GM21423 (cell line): ENCODE data around the gene TMEFF2.

Experiments used
- ATAC-seq: cut with Tn5 transposase; IDR thresholded peaks from one replicate; pipeline ENCODE4 v1.9.1; 2021; ENCODE audit warnings: mild to moderate bottlenecking, moderate library complexity; ENCODE audit not compliant: unreplicated experiment

The TMEFF2 gene

DNA sequence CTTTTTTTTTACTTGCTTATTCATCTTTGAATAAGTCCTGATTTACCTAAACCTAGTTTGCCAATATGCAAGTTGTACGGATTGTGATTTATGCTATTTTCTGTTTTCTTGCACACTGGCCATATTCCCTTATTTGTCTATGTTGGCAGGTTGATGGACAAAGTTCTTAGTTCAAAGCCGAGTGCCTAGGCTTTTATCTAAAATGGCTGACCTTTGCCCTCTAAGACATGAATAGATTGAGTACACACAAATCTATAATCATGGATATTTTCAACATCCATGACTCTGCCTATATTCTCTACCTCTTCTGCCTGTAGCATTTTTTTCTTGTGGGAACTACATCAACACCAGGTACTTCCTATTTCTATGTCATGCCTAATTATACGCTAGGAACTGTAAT, 171.7 kb downstream of the TMEFF2 start:
- ATAC-seq, result no peak

- ATAC-seq, result no peak
These were observed 176.9 kb downstream of the TMEFF2 start for GRCh38 chr2:192017844-192018243.

DNA sequence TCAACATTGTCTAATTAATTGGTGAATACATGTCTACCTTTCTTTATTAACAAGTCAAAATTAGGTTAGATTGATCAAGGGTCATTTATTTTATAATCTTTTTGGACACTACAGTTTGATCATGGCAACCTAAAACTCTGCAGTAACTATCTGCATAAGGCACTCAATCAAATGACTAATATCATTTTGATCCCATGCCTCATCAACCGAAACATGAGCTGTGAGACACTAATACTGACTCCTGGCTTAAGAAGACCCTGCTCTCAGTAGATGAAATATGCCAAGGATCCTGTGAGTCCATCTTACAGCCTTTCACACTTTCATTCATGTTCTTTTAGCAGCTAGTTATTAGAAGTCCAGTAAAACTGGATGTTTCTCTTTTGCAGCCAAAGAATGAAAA, 178.5 kb downstream of the TMEFF2 start:
- no peak for ATAC-seq

DNA sequence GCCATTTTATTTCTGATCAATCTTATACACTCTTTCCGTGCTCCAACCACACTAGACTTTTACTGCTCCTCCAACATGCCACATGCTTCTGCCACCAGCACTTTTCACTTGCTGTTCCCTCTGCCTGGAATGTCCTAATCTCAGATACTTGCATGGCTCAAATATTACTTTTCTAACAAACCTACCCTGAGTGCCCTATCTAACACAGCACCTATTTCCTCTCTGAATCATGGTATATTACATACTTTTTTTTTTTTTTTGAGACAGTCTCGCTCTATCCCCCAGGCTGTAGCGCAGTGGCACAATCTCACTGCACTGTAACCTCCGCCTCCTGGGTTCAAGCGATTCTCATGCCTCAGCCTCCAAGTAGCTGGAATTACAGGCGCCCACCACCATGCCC, 181.5 kb downstream of the TMEFF2 start:
- ATAC-seq, result no peak

- ATAC-seq, result no peak
These were observed 183.5 kb downstream of the TMEFF2 start for GRCh38 chr2:192011196-192011595.

GRCh38 chr2:192010073-192010472, 184.7 kb downstream of the TMEFF2 start:
- no peak for ATAC-seq

- ATAC-seq, result no peak
These were observed 187.0 kb downstream of the TMEFF2 start for GRCh38 chr2:192007581-192008228.

DNA sequence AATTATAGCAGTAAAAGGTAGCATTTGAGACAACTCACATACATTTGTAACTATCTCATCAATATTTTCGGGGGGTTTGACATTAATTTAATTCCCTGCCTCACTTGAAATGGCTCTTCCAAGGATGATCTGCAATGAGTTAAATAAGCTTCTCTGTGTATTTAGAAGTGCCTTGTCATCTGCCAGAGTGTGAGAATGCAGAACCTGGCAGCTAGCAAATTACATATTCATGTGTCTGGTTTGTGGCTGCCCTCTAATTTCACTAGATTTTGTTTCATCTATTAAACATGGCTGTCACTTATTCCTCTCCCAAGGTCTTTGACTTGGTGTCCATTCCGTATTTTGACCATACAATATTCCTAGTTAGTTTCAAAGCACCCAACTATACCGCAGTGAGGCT, 189.5 kb downstream of the TMEFF2 start:
- ATAC-seq, result no peak

DNA sequence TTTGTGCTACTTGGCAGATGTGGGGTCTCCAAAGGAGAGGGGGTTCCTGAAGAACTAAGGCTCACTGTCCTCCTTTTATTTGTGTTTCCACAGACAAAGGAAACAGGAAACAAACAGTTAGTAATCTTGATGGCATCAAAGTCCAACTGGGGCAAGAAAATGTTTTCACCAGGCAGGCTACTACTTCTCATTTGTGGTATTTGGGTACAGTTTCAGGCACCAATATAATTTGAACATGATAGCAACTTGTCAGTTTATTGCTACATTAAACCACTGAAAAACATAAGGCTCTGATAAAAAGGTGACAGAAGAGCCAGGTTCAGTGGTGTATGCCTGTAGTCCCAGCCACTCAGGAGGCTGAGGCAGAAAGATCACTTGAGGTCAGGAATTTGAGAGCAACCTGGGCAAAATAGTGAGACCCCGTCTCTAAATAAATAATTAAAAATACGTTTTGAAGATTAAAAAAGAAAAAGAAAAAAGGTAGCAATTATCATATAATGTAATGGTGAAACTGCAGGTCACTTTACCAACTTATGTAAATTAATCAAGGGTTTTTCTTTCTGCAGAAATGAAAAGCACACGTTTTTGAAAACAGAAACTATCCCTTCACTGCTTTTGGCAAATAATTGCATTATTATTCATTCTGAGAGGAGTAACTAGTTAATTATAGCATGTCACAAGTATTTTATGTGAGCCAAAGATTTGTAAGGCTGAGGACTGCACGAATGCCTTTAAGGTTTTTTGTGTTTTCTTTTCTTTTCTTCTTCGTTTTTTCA, 190.4 kb downstream of the TMEFF2 start:
- peak; percentile 61 for ATAC-seq

DNA sequence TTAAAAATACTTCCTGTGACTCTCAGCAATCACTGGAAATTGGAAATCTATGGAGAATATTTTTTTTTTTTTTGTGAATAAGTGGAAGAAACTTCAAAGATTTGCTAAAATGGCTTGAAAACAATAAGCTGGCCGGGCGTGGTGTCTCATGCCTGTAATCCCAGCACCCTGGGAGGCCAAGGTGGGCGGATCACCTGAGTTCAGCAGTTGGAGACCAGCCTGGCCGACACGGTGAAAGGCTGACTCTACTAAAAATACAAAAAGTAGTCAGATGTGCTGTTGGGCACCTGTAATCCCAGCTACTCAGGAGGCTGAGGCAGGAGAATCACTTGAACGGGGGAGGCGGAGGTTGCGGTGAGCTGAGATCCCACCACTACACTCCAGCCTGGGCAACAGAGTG, 192.3 kb downstream of the TMEFF2 start:
- no peak for ATAC-seq

- no peak for ATAC-seq
These were observed 194.3 kb downstream of the TMEFF2 start for GRCh38 chr2:192000196-192000980.

DNA sequence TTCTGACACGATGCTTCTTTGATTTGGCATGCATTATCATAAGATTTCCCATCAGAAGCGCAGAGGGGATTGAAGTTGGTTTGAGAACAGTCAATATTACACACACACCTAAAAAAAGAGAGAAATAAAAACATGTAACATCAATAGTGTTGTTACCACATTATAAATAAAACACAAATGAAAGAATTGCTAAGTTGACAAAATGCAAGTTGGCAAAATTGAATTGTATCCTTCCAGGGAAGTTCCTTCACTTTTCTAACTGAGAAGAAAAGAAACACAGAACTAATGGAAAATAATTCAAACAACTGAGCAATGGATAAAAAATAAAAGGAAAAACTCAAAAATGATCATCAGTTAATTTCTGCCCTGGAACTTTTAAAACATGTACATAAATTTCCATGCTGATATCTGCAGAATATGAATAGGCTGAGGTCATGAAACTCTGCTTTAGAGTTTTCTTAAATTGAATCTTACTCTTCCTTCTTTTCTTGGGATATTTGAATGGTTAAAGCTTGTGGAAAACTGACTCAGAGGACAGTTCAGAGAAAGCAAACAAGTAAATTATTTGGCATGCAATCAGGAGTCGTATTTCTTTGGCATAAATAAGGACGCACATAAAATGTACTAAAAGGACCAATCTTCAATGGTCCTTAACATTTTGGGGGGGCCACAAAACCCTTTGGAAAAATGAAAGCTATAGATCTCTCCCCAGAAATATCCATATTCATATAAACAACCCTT, 195.5 kb downstream of the TMEFF2 start:
- no peak for ATAC-seq

GRCh38 chr2:191995285-191995684, 199.4 kb downstream of the TMEFF2 start:
- ATAC-seq, result no peak

- no peak for ATAC-seq
These were observed 200.0 kb downstream of the TMEFF2 start for GRCh38 chr2:191994749-191995148.

- no peak for ATAC-seq
These were observed 203.3 kb downstream of the TMEFF2 start for GRCh38 chr2:191991442-191991841.

DNA sequence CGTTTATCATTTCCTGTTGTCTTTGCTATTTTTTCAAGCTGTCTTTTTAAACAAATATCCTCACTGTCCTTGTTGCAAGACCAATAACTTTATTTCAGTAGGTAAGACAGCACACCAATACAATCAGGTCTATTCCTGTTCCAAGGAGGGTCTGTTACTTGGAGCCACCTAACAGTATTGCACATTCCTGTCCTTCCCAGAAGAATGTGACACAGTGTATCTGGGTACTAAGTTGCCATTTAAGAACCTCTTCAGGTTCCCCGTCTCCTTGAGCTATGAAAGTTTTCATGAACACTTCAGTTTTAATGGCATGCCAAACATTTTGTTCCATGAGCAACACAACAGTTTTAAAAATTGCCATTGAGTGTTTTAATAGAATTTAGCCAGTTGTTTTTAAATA, 209.0 kb downstream of the TMEFF2 start:
- no peak for ATAC-seq

DNA sequence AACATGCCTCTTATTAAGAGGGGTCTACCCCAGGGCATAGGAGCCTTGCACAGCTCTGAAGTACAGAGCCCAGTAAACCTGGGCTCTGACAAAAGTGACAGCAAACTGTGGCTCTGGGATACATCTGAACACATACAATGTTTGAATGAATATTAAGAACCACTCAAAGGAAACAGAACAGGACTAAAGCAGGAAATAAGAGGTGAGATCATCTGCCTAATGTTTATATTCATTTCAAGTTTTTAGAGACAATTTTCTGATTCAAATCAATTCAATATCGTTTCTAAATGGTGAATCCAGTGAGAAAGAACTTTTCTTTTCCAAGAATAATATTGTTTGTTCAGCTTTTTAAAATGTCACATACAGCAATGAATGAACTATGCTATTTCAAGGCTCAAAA, 211.1 kb downstream of the TMEFF2 start:
- no peak for ATAC-seq

GRCh38 chr2:191983186-191983585, 211.5 kb downstream of the TMEFF2 start:
- no peak for ATAC-seq

DNA sequence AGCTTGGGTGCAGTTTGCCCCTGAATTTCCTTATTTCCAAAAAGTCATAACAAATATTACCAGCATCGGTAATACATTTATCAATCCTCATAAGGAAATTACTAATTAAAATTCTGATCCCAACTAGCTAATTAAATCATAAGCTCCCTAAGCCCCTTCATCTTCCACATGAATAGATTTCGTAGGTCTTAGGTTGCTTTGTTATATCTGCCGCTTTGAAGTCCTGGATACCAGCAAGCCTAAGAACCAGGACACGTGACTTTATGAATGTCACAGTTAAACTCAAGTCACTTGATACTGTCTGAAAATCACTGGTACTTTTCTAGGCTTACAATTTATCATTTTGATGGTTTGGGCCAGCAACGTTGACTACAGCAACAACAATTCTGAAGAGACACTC, 213.0 kb downstream of the TMEFF2 start:
- ATAC-seq, result no peak

GRCh38 chr2:191980483-191980882, 214.2 kb downstream of the TMEFF2 start:
- ATAC-seq, result no peak

DNA sequence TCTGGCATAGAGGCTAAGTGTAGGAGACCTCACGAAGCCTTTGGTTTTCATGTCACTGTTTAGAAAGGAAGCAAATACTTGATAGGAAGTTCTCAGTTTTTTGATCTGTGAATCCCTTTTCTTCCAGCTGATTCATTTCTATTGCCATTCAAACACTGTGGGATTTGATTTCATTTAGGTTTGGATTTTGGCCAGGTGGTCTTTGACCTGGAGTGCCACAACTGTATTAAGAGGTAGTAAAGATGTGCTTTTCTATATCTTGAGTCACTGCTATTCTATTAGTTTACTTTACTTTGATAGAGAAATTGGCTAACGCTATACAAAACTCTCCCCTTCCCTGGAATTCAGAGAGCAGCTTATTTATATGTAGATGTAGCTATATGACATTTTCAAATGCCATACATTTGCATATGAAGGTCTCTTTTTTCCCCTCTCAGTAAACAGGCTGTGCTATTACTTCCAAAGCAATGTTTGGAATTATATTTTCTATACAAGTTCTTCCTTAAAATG, 215.5 kb downstream of the TMEFF2 start:
- no peak for ATAC-seq
